HepG2 (cell line): ENCODE measurements around the gene AXIN2. TPM values are rescaled to one million over a fixed set of nuclear protein-coding genes. Genes with fewer than 3 reads are reported as not detected.

Source experiments
- FOSL2 ChIP-seq: sonication (generic); formaldehyde crosslinking; IDR thresholded peaks from 2 replicates; pipeline ENCODE4 v1.4.0; 2020; ENCODE audit warnings: missing genetic modification reagents
- GPN1 ChIP-seq: sonication (generic); formaldehyde crosslinking; IDR thresholded peaks from 2 replicates; pipeline ENCODE4 v1.5.1; 2020; ENCODE audit warnings: missing genetic modification reagents, borderline replicate concordance
- KDM2A ChIP-seq: sonication (generic); formaldehyde crosslinking; IDR thresholded peaks from 2 replicates; pipeline ENCODE4 v1.4.0; 2020; ENCODE audit warnings: low read depth, missing genetic modification reagents, borderline replicate concordance
- KDM4B ChIP-seq: sonication (generic); formaldehyde crosslinking; IDR thresholded peaks from 2 replicates; pipeline ENCODE4 v1.4.0; 2020; ENCODE audit warnings: missing genetic modification reagents
- MATR3 ChIP-seq: sonication (generic); formaldehyde crosslinking; IDR thresholded peaks from 2 replicates; pipeline ENCODE4 v1.4.0; 2020; ENCODE audit warnings: missing genetic modification reagents
- MIER3 ChIP-seq: IDR thresholded peaks from 2 replicates; pipeline ENCODE4 v1.6.1; 2016; ENCODE audit warnings: missing compliant biosample characterization, borderline replicate concordance
- NFYC ChIP-seq: IDR thresholded peaks from 2 replicates; pipeline ENCODE4 v1.6.1; 2016; ENCODE audit warnings: missing genetic modification reagents, missing compliant biosample characterization
- PAF1 ChIP-seq: IDR thresholded peaks from 2 replicates; pipeline ENCODE4 v1.6.1; 2016; ENCODE audit warnings: missing genetic modification reagents, missing compliant biosample characterization
- REPIN1 ChIP-seq: sonication (generic); formaldehyde crosslinking; IDR thresholded peaks from 2 replicates; pipeline ENCODE4 v1.8.0; 2022; ENCODE audit warnings: missing genetic modification reagents, low read depth, mild to moderate bottlenecking, borderline replicate concordance
- TRIM24 ChIP-seq: sonication (generic); formaldehyde crosslinking; IDR thresholded peaks from 2 replicates; pipeline ENCODE4 v1.8.0; 2022; ENCODE audit warnings: mild to moderate bottlenecking, missing genetic modification reagents
- ZBTB21 ChIP-seq: sonication (generic); formaldehyde crosslinking; IDR thresholded peaks from 2 replicates; pipeline ENCODE4 v1.4.0; 2020; ENCODE audit warnings: missing genetic modification reagents
- ZMYM2 ChIP-seq: sonication (generic); formaldehyde crosslinking; IDR thresholded peaks from 2 replicates; pipeline ENCODE4 v1.8.0; 2022; ENCODE audit warnings: mild to moderate bottlenecking, missing genetic modification reagents
- ZNF24 ChIP-seq: fragments of 450-650 bp; IDR thresholded peaks from 2 replicates; pipeline ENCODE4 v1.6.1; 2017; ENCODE audit warnings: antibody characterized with exemption, mild to moderate bottlenecking
- ZNF3 ChIP-seq: IDR thresholded peaks from 2 replicates; pipeline ENCODE4 v1.7.0; 2017; ENCODE audit warnings: inconsistent platforms
- ZNF30 ChIP-seq: sonication (generic); formaldehyde crosslinking; IDR thresholded peaks from 2 replicates; pipeline ENCODE4 v1.5.0; 2020; ENCODE audit warnings: mild to moderate bottlenecking, missing genetic modification reagents
- ZNF350 ChIP-seq: sonication (generic); formaldehyde crosslinking; IDR thresholded peaks from 2 replicates; pipeline ENCODE4 v1.4.0; 2020; ENCODE audit warnings: mild to moderate bottlenecking, low read depth, missing genetic modification reagents, borderline replicate concordance
- ZNF749 ChIP-seq: sonication (generic); formaldehyde crosslinking; IDR thresholded peaks from 2 replicates; pipeline ENCODE4 v1.8.0; 2022; ENCODE audit warnings: mild to moderate bottlenecking, missing genetic modification reagents, moderate library complexity, borderline replicate concordance
- ZNF781 ChIP-seq: sonication (generic); formaldehyde crosslinking; IDR thresholded peaks from 2 replicates; pipeline ENCODE4 v1.5.1; 2020; ENCODE audit warnings: borderline replicate concordance, mild to moderate bottlenecking, missing genetic modification reagents; ENCODE audit errors: not compliant biosample characterization
- ZNF891 ChIP-seq: sonication (generic); formaldehyde crosslinking; IDR thresholded peaks from 2 replicates; pipeline ENCODE4 v1.5.0; 2020; ENCODE audit warnings: mild to moderate bottlenecking, missing genetic modification reagents
- ZSCAN20 ChIP-seq: sonication (generic); formaldehyde crosslinking; IDR thresholded peaks from 2 replicates; pipeline ENCODE4 v1.4.0; 2020; ENCODE audit warnings: missing genetic modification reagents, mild to moderate bottlenecking, borderline replicate concordance
- polyA plus RNA-seq, 8 experiments: library from polyadenylated mRNA; depleted of rRNA in 3 of 8; stranded (reverse) in 7 of 8; unstranded in 1 of 8; fragments of >200 nt; fragmentation: Illumina TruSeq in 4 of 8; extraction: Trizol in 4 of 8; gene quantifications; 2 replicates each; pipeline versions ENCODE4 v1.2.1 to v1.2.3, GENCODE V29; 2011 to 2016; ENCODE audit warnings: low read depth in 4 of 8, missing spikeins in 1 of 8, mixed read lengths in 1 of 8; ENCODE audit not compliant: insufficient read depth in 1 of 8
- total RNA-seq, 5 experiments: library from RNA; depleted of rRNA; stranded (reverse); fragments of >200 nt; fragmentation: Illumina TruSeq; extraction: Trizol; gene quantifications; 2 replicates each; pipeline ENCODE4 v1.2.3, GENCODE V29; 2016; ENCODE audit warnings: low read depth in 1 of 5
- TF ChIP-seq, protein P1 (sequence below): IDR thresholded peaks from 2 replicates; pipeline ENCODE4 v1.6.1; 2016; ENCODE audit warnings: missing compliant biosample characterization, missing genetic modification reagents, borderline replicate concordance
- TF ChIP-seq, protein P2 (sequence below): sonication (generic); formaldehyde crosslinking; IDR thresholded peaks from 2 replicates; pipeline ENCODE4 v1.5.1; 2020; ENCODE audit warnings: missing genetic modification reagents, mild to moderate bottlenecking, borderline replicate concordance
- TF ChIP-seq, protein P3 (sequence below): sonication (generic); formaldehyde crosslinking; IDR thresholded peaks from 2 replicates; pipeline ENCODE4 v1.5.0; 2020; ENCODE audit warnings: mild to moderate bottlenecking, missing genetic modification reagents, borderline replicate concordance

AXIN2 gene
- total and polyA plus RNA-seq, 2 of the 13 experiments (the other 11 are each of a cell fraction or from before 2014, with no cell fraction given), result 58.6 to 63.4 TPM

DNA sequence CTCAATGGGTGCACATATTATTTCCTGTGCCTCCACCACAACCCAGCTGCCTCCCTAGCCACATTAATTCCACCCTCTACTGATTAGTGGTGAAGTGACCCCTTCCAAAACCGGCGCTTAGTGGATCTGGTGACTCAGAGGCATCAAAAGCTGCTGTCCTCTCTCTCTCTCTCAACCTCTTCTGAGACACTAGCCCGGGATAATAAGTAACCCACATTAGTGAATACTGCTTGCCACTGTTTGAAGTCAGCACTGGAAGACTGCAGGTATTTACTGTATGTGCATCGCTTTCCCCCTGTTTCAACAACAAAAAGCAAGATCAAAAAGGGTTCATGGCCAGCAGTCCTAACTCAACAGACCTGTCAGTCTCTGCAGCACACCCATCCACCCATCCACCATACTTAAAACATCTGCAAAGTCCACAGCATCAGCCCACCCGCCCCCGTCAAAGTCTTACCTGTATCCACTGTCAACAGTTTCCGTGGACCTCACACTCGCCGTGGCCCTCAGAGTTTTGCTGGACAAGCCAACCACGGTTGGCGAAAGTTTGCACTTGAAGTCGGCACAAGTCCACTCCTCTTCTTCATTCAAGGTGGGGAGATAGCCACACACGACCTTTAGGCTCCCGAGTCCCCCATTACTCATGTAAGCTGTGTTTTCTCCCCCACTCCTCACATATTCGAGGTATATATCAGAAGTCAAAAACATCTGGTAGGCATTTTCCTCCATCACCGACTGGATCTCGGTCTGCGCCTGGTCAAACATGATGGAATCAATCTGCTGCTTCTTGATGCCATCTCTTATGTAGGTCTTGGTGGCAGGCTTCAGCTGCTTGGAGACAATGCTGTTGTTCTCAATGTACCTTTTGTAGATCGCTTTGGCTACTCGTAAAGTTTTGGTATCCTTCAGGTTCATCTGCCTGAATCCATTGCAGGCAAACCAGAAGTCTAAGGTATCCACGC is 3.8 kb downstream of the AXIN2 start (continued):
- TF ChIP-seq, protein P1, sequence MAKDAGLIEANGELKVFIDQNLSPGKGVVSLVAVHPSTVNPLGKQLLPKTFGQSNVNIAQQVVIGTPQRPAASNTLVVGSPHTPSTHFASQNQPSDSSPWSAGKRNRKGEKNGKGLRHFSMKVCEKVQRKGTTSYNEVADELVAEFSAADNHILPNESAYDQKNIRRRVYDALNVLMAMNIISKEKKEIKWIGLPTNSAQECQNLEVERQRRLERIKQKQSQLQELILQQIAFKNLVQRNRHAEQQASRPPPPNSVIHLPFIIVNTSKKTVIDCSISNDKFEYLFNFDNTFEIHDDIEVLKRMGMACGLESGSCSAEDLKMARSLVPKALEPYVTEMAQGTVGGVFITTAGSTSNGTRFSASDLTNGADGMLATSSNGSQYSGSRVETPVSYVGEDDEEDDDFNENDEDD (CRISPR knock-in tag), result no peak
- TF ChIP-seq ZNF781 (CRISPR knock-in tag), result no peak
- TF ChIP-seq, protein P2, sequence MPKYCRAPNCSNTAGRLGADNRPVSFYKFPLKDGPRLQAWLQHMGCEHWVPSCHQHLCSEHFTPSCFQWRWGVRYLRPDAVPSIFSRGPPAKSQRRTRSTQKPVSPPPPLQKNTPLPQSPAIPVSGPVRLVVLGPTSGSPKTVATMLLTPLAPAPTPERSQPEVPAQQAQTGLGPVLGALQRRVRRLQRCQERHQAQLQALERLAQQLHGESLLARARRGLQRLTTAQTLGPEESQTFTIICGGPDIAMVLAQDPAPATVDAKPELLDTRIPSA (CRISPR knock-in tag), result no peak
- no peak for TF ChIP-seq ZSCAN20 (CRISPR knock-in tag)
- TF ChIP-seq KDM4B, result peak; percentile 89; the same call in 1 of the 2 replicates
- peak; percentile 97 for TF ChIP-seq FOSL2 (CRISPR knock-in tag)
- 0 out of 2 replicates have a peak, but pooled peaks have one; percentile 45 for TF ChIP-seq TRIM24 (CRISPR knock-in tag)
- TF ChIP-seq MIER3 (CRISPR knock-in tag), result peak; percentile 93; the same call in 1 of the 2 replicates
- TF ChIP-seq ZMYM2 (CRISPR knock-in tag), result 0 out of 2 replicates have a peak, but pooled peaks have one; percentile 41
- TF ChIP-seq ZBTB21, result 0 out of 2 replicates have a peak, but pooled peaks have one; percentile 26
- TF ChIP-seq ZNF891 (CRISPR knock-in tag), result peak; percentile 49; the same call in 1 of the 2 replicates
- TF ChIP-seq, protein P3, sequence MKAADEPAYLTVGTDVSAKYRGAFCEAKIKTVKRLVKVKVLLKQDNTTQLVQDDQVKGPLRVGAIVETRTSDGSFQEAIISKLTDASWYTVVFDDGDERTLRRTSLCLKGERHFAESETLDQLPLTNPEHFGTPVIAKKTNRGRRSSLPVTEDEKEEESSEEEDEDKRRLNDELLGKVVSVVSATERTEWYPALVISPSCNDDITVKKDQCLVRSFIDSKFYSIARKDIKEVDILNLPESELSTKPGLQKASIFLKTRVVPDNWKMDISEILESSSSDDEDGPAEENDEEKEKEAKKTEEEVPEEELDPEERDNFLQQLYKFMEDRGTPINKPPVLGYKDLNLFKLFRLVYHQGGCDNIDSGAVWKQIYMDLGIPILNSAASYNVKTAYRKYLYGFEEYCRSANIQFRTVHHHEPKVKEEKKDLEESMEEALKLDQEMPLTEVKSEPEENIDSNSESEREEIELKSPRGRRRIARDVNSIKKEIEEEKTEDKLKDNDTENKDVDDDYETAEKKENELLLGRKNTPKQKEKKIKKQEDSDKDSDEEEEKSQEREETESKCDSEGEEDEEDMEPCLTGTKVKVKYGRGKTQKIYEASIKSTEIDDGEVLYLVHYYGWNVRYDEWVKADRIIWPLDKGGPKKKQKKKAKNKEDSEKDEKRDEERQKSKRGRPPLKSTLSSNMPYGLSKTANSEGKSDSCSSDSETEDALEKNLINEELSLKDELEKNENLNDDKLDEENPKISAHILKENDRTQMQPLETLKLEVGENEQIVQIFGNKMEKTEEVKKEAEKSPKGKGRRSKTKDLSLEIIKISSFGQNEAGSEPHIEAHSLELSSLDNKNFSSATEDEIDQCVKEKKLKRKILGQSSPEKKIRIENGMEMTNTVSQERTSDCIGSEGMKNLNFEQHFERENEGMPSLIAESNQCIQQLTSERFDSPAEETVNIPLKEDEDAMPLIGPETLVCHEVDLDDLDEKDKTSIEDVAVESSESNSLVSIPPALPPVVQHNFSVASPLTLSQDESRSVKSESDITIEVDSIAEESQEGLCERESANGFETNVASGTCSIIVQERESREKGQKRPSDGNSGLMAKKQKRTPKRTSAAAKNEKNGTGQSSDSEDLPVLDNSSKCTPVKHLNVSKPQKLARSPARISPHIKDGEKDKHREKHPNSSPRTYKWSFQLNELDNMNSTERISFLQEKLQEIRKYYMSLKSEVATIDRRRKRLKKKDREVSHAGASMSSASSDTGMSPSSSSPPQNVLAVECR, result peak; percentile 92
- TF ChIP-seq ZNF350 (CRISPR knock-in tag), result peak; percentile 62; the same call in 1 of the 2 replicates
- TF ChIP-seq REPIN1, result peak; percentile 39; the same call in 1 of the 2 replicates
- no peak for TF ChIP-seq GPN1 (CRISPR knock-in tag)
- no peak for TF ChIP-seq MATR3 (CRISPR knock-in tag)
- TF ChIP-seq ZNF30, result no peak
- 0 out of 2 replicates have a peak, but pooled peaks have one; percentile 8 for TF ChIP-seq ZNF24
- TF ChIP-seq KDM2A (CRISPR knock-in tag), result peak; percentile 38; the same call in 1 of the 2 replicates
- TF ChIP-seq NFYC (CRISPR knock-in tag), result no peak
- 0 out of 2 replicates have a peak, but pooled peaks have one; percentile 25 for TF ChIP-seq ZNF3 (CRISPR knock-in tag)
- no peak for TF ChIP-seq ZNF749
- TF ChIP-seq PAF1 (CRISPR knock-in tag), result no peak
